GM12878 (cell line): ENCODE measurements around the gene TTR. TPM values are rescaled to one million over a fixed set of nuclear protein-coding genes. Genes with fewer than 3 reads are reported as not detected.

ENCODE experiments used
- ATAC-seq: fragments of 200-7000 bp; cut with Tn5 transposase; 3 replicates; pipeline ENCODE4 v1.9.1; 2020; ENCODE audit warnings: mild to moderate bottlenecking, moderate library complexity
- BruUV-seq: library from RNA; stranded (reverse); fragments of 400-500 nt; replicated peaks from 2 replicates; lab custom pipeline; 2021; lab: Mats Ljungman, UMichigan
- CTCF ChIA-PET: fragments of 300-600 bp; sonication (Branson Sonifier 250); formaldehyde crosslinking; extraction: SDS; loops from one replicate; lab custom pipeline; 2021; ENCODE audit warnings: inconsistent platforms; lab: Yijun Ruan, JAX
- POLR2A ChIA-PET: fragments of 350-600 bp; formaldehyde crosslinking; extraction: SDS; loops from one replicate; lab custom pipeline; 2021; ENCODE audit warnings: inconsistent platforms; lab: Charles Lee
- RAD21 ChIA-PET: fragments of 300-600 bp; sonication (Branson Sonifier 250); formaldehyde crosslinking; loops from one replicate; lab custom pipeline; 2023; ENCODE audit warnings: antibody characterized with exemption; ENCODE audit not compliant: unreplicated experiment; lab: Charles Lee
- SMC1A ChIA-PET: fragments of 300-600 bp; sonication (Branson Sonifier 250); formaldehyde crosslinking; loops from one replicate; lab custom pipeline; 2023; ENCODE audit not compliant: unreplicated experiment, uncharacterized antibody; lab: Charles Lee
- DNase-seq: peaks from one replicate; pipeline ENCODE4 v3.0.0-alpha.2; 2011; ENCODE audit warnings: low read depth, low spot score
- FAIRE-seq: peaks from 3 replicates; lab custom pipeline; 2011; peaks lifted over from hg19 to GRCh38; lab: Jason Lieb, UNC
- H2AFZ ChIP-seq: 2 replicates; pipeline ENCODE4 v1.6.0; 2011; ENCODE audit warnings: low read depth, low read length, control low read depth; ENCODE audit not compliant: control insufficient read depth
- H3K27ac ChIP-seq: 2 replicates; pipeline ENCODE4 v1.5.1; 2011; ENCODE audit warnings: control low read depth; ENCODE audit not compliant: control insufficient read depth, insufficient read depth
- H3K27me3 ChIP-seq, 2 experiments: replicated peaks in 1 of 2; 2 replicates each; pipeline versions ENCODE4 v1.6.0 to v1.6.1; 2011; ENCODE audit warnings: low read length in 1 of 2; ENCODE audit not compliant: control insufficient read depth in 2 of 2, insufficient read depth in 2 of 2
- H3K36me3 ChIP-seq, 2 experiments: 2 replicates each; pipeline ENCODE4 v1.5.1; 2011; ENCODE audit warnings: low read length in 1 of 2; ENCODE audit not compliant: control insufficient read depth in 2 of 2, insufficient read depth in 2 of 2
- H3K4me1 ChIP-seq: 2 replicates; pipeline ENCODE4 v1.6.1; 2011; ENCODE audit warnings: mild to moderate bottlenecking, low read length, moderate library complexity, mixed read lengths; ENCODE audit not compliant: control insufficient read depth, insufficient read depth
- H3K4me2 ChIP-seq: 2 replicates; pipeline ENCODE4 v1.6.0; 2011; ENCODE audit warnings: control low read depth; ENCODE audit not compliant: control insufficient read depth, insufficient read depth
- H3K4me3 ChIP-seq: fragments of 200-600 bp; sonication (generic); 2 replicates; pipeline ENCODE4 v1.5.1; 2016
- H3K79me2 ChIP-seq: 2 replicates; pipeline ENCODE4 v1.6.0; 2011; ENCODE audit warnings: low read length; ENCODE audit not compliant: control insufficient read depth, insufficient read depth
- H3K9ac ChIP-seq: 2 replicates; pipeline ENCODE4 v1.8.0; 2011; ENCODE audit warnings: low read length, control low read depth, mixed read lengths; ENCODE audit not compliant: control insufficient read depth, insufficient read depth
- H3K9me3 ChIP-seq: replicated peaks from 3 replicates; pipeline ENCODE4 v1.5.1; 2011; ENCODE audit warnings: mild to moderate bottlenecking, low read length; ENCODE audit not compliant: control insufficient read depth, insufficient read depth
- H4K20me1 ChIP-seq: 2 replicates; pipeline ENCODE4 v1.6.0; 2011; ENCODE audit not compliant: control insufficient read depth, insufficient read depth
- MYB ChIP-seq: fragments of 150-350 bp; IDR thresholded peaks from 2 replicates; pipeline ENCODE4 v1.6.1; 2014; ENCODE audit warnings: mild to moderate bottlenecking, low read depth, low read length, borderline replicate concordance
- MYC ChIP-seq: IDR thresholded peaks from 2 replicates; pipeline ENCODE4 v1.6.1; 2011; ENCODE audit warnings: mild to moderate bottlenecking, low read length, moderate library complexity, inconsistent platforms; ENCODE audit not compliant: insufficient read depth, insufficient replicate concordance, insufficient read length, severe bottlenecking
- WGBS: methylation state at CpG from one replicate; pipeline ENCODE4 v1.1.6; 2016; ENCODE audit warnings: low lambda C conversion rate; ENCODE audit not compliant: insufficient replicate concordance, insufficient coverage; ENCODE audit errors: missing lambda C conversion rate; 5-methylcytosine and 5-hydroxymethylcytosine counted together
- in situ Hi-C: fragments of 300-500 bp; cut with MboI; formaldehyde crosslinking; loops from 9 replicates; pipeline ENCODE4 v1.14.3; 2018; ENCODE audit warnings: mixed read lengths
- intact Hi-C: fragments of 100-400 bp; cut with micrococcal nuclease; formaldehyde crosslinking; loops from one replicate; pipeline ENCODE4 v1.14.2; 2022; ENCODE audit not compliant: unreplicated experiment
- polyA plus RNA-seq, 11 experiments: library from polyadenylated mRNA; depleted of rRNA in 4 of 11; unstranded in 6 of 11; stranded (reverse) in 5 of 11; fragments of >200 nt; fragmentation: Nextera tagmentation in 4 of 11; fragmentation: Illumina TruSeq in 1 of 11; extraction: Ambion mirVana in 4 of 11; extraction: Trizol in 1 of 11; gene quantifications; 1 replicate in 1 of 11; 2 replicates in 10 of 11; pipeline versions ENCODE4 v1.2.1 to v1.2.3, GENCODE V29; 2011 to 2016; ENCODE audit warnings: inconsistent platforms in 2 of 11, missing spikeins in 2 of 11, low read depth in 1 of 11
- total RNA-seq, 4 experiments: library from RNA; depleted of rRNA in 3 of 4; stranded (reverse); fragments of >200 nt in 3 of 4; fragmentation: Illumina TruSeq in 1 of 4; extraction: Trizol in 1 of 4; gene quantifications; 2 replicates each; pipeline versions ENCODE4 v1.2.1 to v1.2.3, GENCODE V29; 2013 to 2021
- TF ChIP-seq, protein P1 (sequence below): IDR thresholded peaks from 2 replicates; pipeline ENCODE4 v1.6.1; 2011; ENCODE audit warnings: low read depth, mild to moderate bottlenecking, low read length, moderate library complexity, borderline replicate concordance; ENCODE audit errors: extremely low read depth

The TTR gene
- total and polyA plus RNA-seq, 10 of the 15 experiments (the other 5 are each of a cell fraction or from before 2014, with no cell fraction given), result 0.05 to 1.2 TPM; not detected in 8

- ATAC-seq (no peak), FAIRE-seq (no peak), DNase-seq (no peak)
- no peaks in the 10 kb centered on the region for H3K27me3 ChIP-seq
- intact Hi-C loops, result loop anchor here (5.0 kb wide), 1 partner anchor 111 kb away; no protein-coding TSS in a partner anchor
- H3K9me3 ChIP-seq, result no peaks in the 10 kb centered on the region
- ChIA-PET CTCF (interaction anchor here (1.3 to 4.3 kb wide), 7 partner anchors 11 to 112 kb away, joined by 3 to 29 read pairs (median 5); no protein-coding TSS in a partner anchor), RAD21 (interaction anchor here (1.1 to 1.2 kb wide), 2 partner anchors 38 to 187 kb away, joined by 3 to 4 read pairs; no protein-coding TSS in a partner anchor), POLR2A (interaction anchor here (1.6 kb wide), 1 partner anchor 17 kb away, joined by 4 read pairs; no protein-coding TSS in a partner anchor), SMC1A (interaction anchor here (0.7 to 2.0 kb wide), 7 partner anchors 9 to 321 kb away, joined by 3 to 5 read pairs (median 3); no protein-coding TSS in a partner anchor)
- H3K9ac ChIP-seq, result no peak overlapping the region
- H3K36me3 ChIP-seq, result no peaks in the 10 kb centered on the region
- BruUV-seq, result no TSS peak
- H4K20me1 ChIP-seq, result no peaks in the 10 kb centered on the region
- in situ Hi-C loops, result no loop called here
- no peak overlapping the region for H2AFZ ChIP-seq
- peaks cover 5% of the 10 kb centered on the region for H3K4me1 ChIP-seq
- no peak overlapping the region for H3K4me3 ChIP-seq
- H3K79me2 ChIP-seq, result no peaks in the 10 kb centered on the region
- no peak overlapping the region for H3K27ac ChIP-seq
- TF ChIP-seq, protein P1, sequence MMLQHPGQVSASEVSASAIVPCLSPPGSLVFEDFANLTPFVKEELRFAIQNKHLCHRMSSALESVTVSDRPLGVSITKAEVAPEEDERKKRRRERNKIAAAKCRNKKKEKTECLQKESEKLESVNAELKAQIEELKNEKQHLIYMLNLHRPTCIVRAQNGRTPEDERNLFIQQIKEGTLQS, result no peak
- 70% methylated on average over 5 of the region's 5 CpGs for WGBS
- no peak overlapping the region for H3K4me2 ChIP-seq
Observed at GRCh38 chr18:31611511-31611910, 19.8 kb downstream of the TTR start.

- Histone ChIP-seq H2AFZ (no peak overlapping the region), H3K36me3 (no peaks in the 10 kb centered on the region), H4K20me1 (no peaks in the 10 kb centered on the region), H3K27me3 (no peaks in the 10 kb centered on the region), H3K4me2 (no peak overlapping the region), H3K4me3 (no peak overlapping the region), H3K9ac (no peak overlapping the region), H3K79me2 (no peaks in the 10 kb centered on the region), H3K9me3 (no peaks in the 10 kb centered on the region), H3K4me1 (peaks cover 5% of the 10 kb centered on the region), H3K27ac (no peak overlapping the region)
- intact Hi-C loops, result loop anchor here (5.0 kb wide), 1 partner anchor 110 kb away; no protein-coding TSS in a partner anchor
- no TSS peak for BruUV-seq
- ChIA-PET SMC1A (interaction anchor here (0.9 to 1.5 kb wide), 4 partner anchors 10 to 113 kb away, joined by 3 to 4 read pairs (median 3); no protein-coding TSS in a partner anchor), RAD21 (no interaction called here), POLR2A (no interaction called here), CTCF (interaction anchor here (1.7 to 4.3 kb wide), 3 partner anchors 56 to 111 kb away, joined by 3 to 29 read pairs (median 6); no protein-coding TSS in a partner anchor)
- in situ Hi-C loops, result no loop called here
- ATAC-seq, result no peak
- no peak for FAIRE-seq
- no peak for DNase-seq
- WGBS, result 29% methylated on average over 6 of the region's 6 CpGs
- TF ChIP-seq MYB, result no peak
- TF ChIP-seq MYC, result no peak
- TF ChIP-seq, all 136 proteins: peak for 0
Observed at GRCh38 chr18:31612124-31612523, 20.4 kb downstream of the TTR start.
